GM10847 (cell line): ENCODE data around the gene PRKAR2A.

Experiments used
- POLR2A ChIP-seq: IDR thresholded peaks from 2 replicates; pipeline ENCODE4 v1.6.1; 2011; ENCODE audit not compliant: insufficient read length; ENCODE audit errors: extremely low read depth

The PRKAR2A gene

GRCh38 chr3:48739955-48740823 is 107.5 kb downstream of the PRKAR2A start:
- no peak for TF ChIP-seq POLR2A

GRCh38 chr3:48739617-48739954 is 108.1 kb downstream of the PRKAR2A start:
- TF ChIP-seq POLR2A, result no peak

GRCh38 chr3:48738926-48739616 is 108.6 kb downstream of the PRKAR2A start:
- TF ChIP-seq POLR2A, result no peak

GRCh38 chr3:48738144-48738536 is 109.5 kb downstream of the PRKAR2A start:
- TF ChIP-seq POLR2A, result no peak

GRCh38 chr3:48727511-48727910 is 120.2 kb downstream of the PRKAR2A start:
- no peak for TF ChIP-seq POLR2A

GRCh38 chr3:48723725-48724124 is 123.9 kb downstream of the PRKAR2A start:
- no peak for TF ChIP-seq POLR2A

- TF ChIP-seq POLR2A, result peak; percentile 75
These were observed 130.5 kb downstream of the PRKAR2A start, which contains the start of gene IP6K2 for GRCh38 chr3:48716982-48717746. Gene IP6K2 (minus strand): TSS chr3:48717221. CDS start chr3:48695291, 21,930 bp downstream.

- TF ChIP-seq POLR2A, result no peak
These were observed 131.1 kb downstream of the PRKAR2A start for GRCh38 chr3:48716508-48716981.

GRCh38 chr3:48715174-48715800 is 132.4 kb downstream of the PRKAR2A start:
- TF ChIP-seq POLR2A, result no peak

- TF ChIP-seq POLR2A, result no peak
These were observed 135.9 kb downstream of the PRKAR2A start for GRCh38 chr3:48711727-48712126.

GRCh38 chr3:48709051-48709461 is 138.6 kb downstream of the PRKAR2A start:
- no peak for TF ChIP-seq POLR2A

GRCh38 chr3:48708481-48708889 is 139.2 kb downstream of the PRKAR2A start:
- TF ChIP-seq POLR2A, result no peak

GRCh38 chr3:48707157-48707556 is 140.5 kb downstream of the PRKAR2A start:
- TF ChIP-seq POLR2A, result no peak

- no peak for TF ChIP-seq POLR2A
These were observed 145.3 kb downstream of the PRKAR2A start for GRCh38 chr3:48702320-48702920.
